HG03521 (cell line): ENCODE data around the gene ARHGEF1.
"Not testable (repeated sequence)": the region's sequence is repeated elsewhere in the genome, so short reads cannot be mapped to it uniquely, and the experiment has no call there.

Experiments
- ATAC-seq: cut with Tn5 transposase; IDR thresholded peaks from one replicate; pipeline ENCODE4 v1.9.1; 2021; ENCODE audit warnings: mild to moderate bottlenecking, moderate library complexity; ENCODE audit not compliant: unreplicated experiment

The ARHGEF1 gene

GRCh38 chr19:41904118-41904870 is 21.3 kb downstream of the ARHGEF1 start:
- ATAC-seq, result no peak

- no peak for ATAC-seq
These were observed 22.5 kb downstream of the ARHGEF1 start for GRCh38 chr19:41905273-41906002.

DNA sequence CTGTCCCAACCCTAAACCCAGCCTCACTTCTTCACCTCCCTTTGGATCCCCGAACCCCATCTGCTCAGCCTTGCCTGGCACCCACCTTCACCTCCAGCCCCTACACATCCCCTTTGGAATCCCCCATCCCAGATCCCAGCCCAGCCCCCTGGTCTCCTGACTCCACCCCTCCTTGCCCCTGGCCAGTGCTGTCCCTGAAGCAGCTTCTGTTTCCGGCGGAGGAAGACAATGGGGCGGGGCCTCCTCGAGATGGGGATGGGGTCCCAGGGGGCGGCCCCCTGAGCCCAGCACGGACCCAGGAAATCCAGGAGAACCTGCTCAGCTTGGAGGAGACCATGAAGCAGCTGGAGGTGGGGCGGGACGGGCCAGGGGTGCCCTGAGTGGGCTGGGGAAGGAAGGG is 23.3 kb downstream of the ARHGEF1 start:
- no peak for ATAC-seq

DNA sequence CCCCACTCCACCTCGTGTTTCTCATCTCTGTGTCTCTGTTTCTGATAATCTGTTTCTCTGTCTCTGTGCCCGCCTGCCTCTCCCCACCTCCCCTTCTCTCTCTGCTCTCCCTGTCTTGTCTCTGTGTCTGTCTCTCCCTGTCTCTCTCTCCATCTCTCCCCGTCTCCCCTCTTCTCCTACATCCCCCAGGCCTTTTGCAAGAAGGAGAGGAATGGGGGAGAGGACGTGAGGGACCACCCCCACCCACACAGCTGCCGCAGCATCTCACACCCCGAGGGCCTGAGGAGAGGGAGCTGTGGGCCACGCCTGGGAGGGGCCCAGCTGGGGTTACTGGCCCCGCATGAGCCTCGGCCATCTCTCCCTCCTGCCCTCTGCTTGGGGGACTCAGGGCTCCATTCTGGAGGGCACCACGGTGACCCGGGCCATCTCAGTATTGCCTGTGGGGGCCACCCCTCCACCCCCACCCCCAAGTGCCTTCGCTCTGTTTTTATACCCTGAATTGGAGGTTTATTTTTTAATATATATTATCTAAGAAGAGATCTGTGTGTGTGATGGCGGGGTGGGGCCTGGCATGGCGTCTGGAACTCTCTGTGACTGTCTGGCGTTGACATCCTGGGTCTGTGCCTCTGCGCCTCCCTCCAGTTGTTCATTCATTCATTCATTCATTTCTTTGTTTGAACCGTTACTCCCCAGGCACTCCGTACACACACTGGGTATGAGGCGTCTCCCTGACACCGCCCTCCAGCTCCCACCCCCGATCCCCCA is 24.1 kb downstream of the ARHGEF1 start:
- no peak for ATAC-seq

- ATAC-seq, result no peak
These were observed 25.1 kb downstream of the ARHGEF1 start for GRCh38 chr19:41907994-41908615.

- ATAC-seq, result no peak
These were observed 25.9 kb downstream of the ARHGEF1 start for GRCh38 chr19:41908724-41909464.

DNA sequence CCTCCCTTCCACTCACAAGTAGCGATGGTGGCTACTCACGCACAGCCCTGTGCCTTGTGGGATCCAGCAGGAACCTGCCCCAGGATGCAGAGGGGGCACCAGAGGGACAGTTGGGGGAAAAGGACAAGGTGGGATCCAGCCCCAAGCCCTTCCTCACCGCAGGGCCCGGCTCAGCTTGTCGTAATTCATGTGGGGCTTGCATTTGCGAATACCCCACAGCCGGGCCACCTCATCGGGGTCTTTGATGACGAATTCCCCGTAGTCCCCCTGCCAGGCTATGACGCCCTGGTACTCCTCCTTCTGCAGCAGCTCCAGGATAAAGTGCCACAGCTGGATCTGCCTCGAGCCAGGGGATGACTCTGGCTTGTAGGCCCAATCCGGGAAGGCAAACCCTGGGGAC is 26.7 kb downstream of the ARHGEF1 start:
- ATAC-seq, result no peak

DNA sequence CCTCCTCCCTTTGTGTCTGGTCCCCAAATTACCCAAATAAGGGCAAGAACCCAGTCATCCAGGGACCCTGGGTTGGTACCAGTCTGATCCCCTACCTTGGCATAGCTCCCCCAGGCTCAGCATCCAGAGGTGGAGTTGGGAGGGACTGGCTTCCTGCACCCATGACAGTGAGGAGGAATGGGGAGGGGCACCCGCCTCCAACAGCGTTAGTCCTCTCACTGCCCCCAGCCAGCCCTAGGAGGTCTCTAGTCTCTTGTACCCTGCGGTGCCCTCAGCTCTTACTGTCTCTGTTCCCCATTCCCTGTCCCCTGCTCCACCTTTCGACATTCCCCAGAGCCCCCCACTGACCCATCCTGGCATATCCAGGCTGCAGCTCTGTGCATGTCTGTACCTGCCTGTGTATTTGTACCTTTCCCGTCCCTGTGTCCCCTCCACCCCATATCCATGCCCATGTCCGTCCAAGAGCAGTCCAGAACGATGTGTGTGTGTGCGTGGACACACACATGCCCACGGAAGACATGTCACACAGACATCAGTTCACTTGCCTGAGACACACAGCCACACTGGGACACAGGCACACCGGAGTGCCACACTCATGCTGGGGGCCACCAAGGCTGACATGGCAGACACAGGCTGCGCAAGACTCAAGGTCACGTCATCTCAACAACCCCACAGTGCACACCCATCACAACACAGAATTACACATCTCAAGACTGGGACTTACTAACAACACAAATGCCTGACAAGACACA is 27.4 kb downstream of the ARHGEF1 start:
- ATAC-seq, result no peak

- no peak for ATAC-seq
These were observed 28.3 kb downstream of the ARHGEF1 start for GRCh38 chr19:41910992-41911888.

DNA sequence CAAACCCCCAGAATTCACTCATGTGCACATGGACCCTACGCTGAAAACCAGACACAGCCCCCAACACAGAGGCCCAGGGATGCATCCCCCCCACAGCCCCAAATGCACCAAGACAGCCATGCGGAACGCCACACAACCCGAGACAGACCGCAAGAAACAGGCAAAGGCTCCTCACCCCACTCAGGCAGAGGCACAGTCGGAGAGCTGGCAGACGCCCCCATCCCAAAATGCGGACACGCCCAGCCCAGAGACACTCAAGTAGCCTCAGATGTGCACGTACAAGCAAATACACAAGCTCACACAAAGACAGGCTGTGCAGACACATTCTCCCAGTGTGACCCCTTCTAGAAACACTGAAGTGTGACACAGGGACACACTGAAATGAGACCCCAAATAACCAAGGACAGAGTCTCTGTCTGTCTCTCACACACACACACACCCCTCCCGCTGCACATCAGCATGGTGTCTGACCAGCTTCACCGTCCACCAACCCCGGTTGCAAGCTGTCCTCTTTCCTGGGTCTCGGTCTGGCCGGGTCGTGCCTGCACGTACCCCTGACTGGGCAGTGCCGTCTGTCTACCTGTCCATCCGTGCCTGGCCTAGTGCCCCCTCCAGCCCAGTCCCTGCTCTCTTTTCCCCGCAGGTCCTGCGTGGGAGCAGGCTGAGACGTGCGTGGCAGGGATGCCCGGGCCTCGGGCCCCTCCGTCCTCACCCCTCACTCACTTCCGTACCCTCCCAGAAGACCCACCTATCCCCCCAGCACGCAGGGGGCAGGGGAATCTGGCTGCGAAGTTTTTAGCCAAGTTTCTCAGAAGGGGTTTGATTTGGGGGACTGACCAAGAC is 29.1 kb downstream of the ARHGEF1 start:
- no peak for ATAC-seq

GRCh38 chr19:41912899-41913537 is 30.0 kb downstream of the ARHGEF1 start:
- no peak for ATAC-seq

DNA sequence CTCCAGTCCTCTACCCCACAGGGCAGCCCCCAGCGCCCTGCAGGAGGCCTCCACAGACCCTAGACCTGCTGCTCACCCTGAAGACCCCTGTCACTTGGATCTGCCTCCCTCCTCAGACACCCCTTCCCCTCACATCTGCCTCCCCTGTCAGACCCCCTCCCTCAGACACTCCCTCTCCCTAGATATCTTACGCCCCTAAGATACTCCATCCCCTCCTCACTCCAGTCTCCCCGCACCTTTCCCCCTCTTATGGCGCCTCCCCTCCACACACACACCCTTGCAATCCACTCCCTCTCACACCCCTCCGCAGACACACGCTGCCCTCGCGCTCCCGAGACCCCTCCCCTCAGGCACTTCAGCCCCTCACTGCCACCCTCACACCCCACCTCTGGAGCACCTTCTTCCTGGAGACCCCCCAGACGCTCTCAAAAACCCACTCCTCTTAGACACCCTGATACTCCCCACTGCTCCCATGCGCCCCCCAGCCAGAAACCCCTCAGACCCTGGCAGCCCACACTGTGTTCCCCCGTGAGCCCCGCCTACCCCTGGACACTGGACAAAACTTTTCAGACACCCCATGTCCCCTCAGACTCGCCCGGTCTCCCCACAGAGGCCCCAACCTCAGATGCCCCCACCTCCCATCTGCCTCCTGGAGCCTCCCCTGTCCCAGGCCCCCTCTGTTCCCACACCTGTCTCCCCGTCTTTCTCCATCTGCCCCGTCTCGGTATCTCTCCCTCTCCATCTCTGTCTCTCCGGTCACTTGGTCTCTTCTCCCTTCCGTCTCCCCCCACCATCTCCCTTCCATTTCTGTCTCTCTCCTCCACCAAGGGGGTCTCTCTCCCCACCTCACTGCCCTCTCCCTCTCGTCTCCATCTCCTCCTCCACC is 30.8 kb downstream of the ARHGEF1 start:
- no peak for ATAC-seq

- ATAC-seq, result not testable (repeated sequence)
These were observed 31.4 kb downstream of the ARHGEF1 start for GRCh38 chr19:41914424-41914834.

GRCh38 chr19:41915021-41915775 is 32.2 kb downstream of the ARHGEF1 start:
- no peak for ATAC-seq

- ATAC-seq, result no peak
These were observed 32.9 kb downstream of the ARHGEF1 start for GRCh38 chr19:41915776-41916414.
